Measurements from ENCODE around the gene MVK. TPM values are rescaled to one million over a fixed set of nuclear protein-coding genes. Genes with fewer than 3 reads are reported as not detected.

MVK gene
- total and polyA plus RNA-seq, 4 donors: 34.9 to 50.3 (median 41.4) TPM

DNA sequence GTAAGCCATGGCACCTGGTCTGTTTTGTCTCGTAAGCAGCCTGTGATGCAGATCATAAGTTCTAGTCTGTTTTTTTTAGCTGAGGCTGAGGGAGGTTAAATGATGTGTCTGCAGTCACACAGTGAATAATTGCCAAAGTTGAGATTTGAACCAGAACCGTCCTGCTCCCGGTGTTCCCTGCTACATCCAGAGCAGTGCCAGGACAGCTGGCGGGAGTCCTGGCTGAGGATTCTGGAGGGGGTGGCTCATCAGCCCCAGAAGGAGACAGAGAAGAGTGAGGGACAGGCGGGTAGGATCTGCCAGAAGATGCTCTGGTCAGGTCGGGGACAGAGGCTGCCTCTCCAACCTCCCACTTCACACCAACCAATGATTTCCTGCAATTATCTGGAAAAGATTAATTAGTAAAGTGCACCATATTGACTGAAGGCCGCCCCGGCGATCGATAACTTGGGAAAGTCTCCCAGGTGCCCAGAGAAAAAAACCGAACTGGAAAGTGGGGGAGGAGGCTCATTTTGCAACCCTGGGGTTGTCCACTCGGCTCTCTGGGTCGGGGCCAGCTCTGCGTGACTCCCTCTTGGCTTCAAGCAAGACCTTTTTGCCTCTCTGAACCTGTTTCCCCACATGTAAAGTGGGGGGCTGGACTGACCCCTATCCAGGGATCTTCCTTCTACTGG is 42.1 kb downstream of the MVK start:
- no peaks in the 10 kb centered on the region for H3K9me3 ChIP-seq (ENCODE audit: control insufficient read depth in 4 of 4, low read length in 3 of 4)
- 29% methylated on average over 14 of the region's 14 CpGs for WGBS
- peak overlapping the region in 1 of 2 donors; percentile 26 for H3K27ac ChIP-seq (ENCODE audit: low read depth in 1 of 2, low read length in 2 of 2)
- no peak overlapping the region for H3K4me3 ChIP-seq (ENCODE audit: low read depth in 1 of 3, low read length in 3 of 3)
- TF ChIP-seq JUND (IDR thresholded peaks at IDR 0.05): peak in 1 of 2 donors; percentile 63
- peak; percentile 63 to 67 for TF ChIP-seq HNF4A (conservative IDR thresholded peaks at IDR 0.05)
- TF ChIP-seq YY1 (IDR thresholded peaks at IDR 0.05): peak; percentile 71
- peak; percentile 74 for TF ChIP-seq SP1 (IDR thresholded peaks at IDR 0.05)
- TF ChIP-seq GABPA (IDR thresholded peaks at IDR 0.05 in 1 of 2, conservative IDR thresholded peaks at IDR 0.05 in 1 of 2): no peak
- TF ChIP-seq NR2F2 (IDR thresholded peaks at IDR 0.05): no peak
- peak; percentile 60 to 79 for TF ChIP-seq RXRA (IDR thresholded peaks at IDR 0.05)
- TF ChIP-seq FOXA2 (IDR thresholded peaks at IDR 0.05): peak; percentile 66
- TF ChIP-seq EGR1 (IDR thresholded peaks at IDR 0.05; ENCODE audit: low read depth in 2 of 2): peak in 1 of 2 donors; percentile 55
- no peak for TF ChIP-seq TAF1 (conservative IDR thresholded peaks at IDR 0.05)
- peak; percentile 38 to 51 for TF ChIP-seq RAD21 (IDR thresholded peaks at IDR 0.05)
- H3K36me3 ChIP-seq (ENCODE audit: control insufficient read depth in 4 of 4, insufficient read depth in 3 of 4, low read depth in 1 of 4, low read length in 3 of 4): no peaks in the 10 kb centered on the region
- H3K27me3 ChIP-seq (ENCODE audit: control insufficient read depth in 4 of 4, insufficient read depth in 4 of 4, low read length in 3 of 4): no peaks in the 10 kb centered on the region
- H3K4me1 ChIP-seq (ENCODE audit: control insufficient read depth in 4 of 4, insufficient read depth in 4 of 4, low read length in 3 of 4): peaks cover 3 to 13% (median 9%) of the 10 kb centered on the region in 4 donors
- no peak overlapping the region for H3K9ac ChIP-seq (ENCODE audit: low read depth in 1 of 2, low read length in 2 of 2)
- DNase-seq (ENCODE audit: low spot score): no peak

DNA sequence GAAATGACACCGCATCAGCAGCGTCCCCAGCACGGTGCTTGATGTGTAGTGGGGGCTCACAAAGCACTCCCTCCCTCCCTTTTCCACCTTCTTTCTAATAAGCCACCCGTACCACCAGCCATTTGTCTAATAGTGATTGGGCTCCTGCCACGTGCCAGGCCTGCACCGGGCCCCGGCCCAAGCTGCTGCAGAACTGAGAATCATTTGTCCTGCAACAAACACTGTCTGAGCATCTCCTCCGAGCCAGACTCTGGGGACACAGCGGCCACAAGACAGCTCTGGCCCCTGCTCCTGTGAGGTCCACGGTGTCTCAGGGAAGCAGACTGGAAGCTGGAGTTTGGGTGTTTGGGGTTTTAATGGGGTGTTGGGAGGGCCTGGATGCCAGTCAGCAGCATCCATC is 43.9 kb downstream of the MVK start:
- no peaks in the 10 kb centered on the region for H3K36me3 ChIP-seq (ENCODE audit: control insufficient read depth in 4 of 4, insufficient read depth in 3 of 4, low read depth in 1 of 4, low read length in 3 of 4)
- H3K4me1 ChIP-seq (ENCODE audit: control insufficient read depth in 4 of 4, insufficient read depth in 4 of 4, low read length in 3 of 4): peaks cover 3 to 13% (median 9%) of the 10 kb centered on the region in 4 donors
- no peak overlapping the region for H3K4me3 ChIP-seq (ENCODE audit: low read depth in 1 of 3, low read length in 3 of 3)
- no peaks in the 10 kb centered on the region for H3K9me3 ChIP-seq (ENCODE audit: control insufficient read depth in 4 of 4, low read length in 3 of 4)
- TF ChIP-seq EGR1 (IDR thresholded peaks at IDR 0.05; ENCODE audit: low read depth in 2 of 2): no peak
- TF ChIP-seq, protein P1, sequence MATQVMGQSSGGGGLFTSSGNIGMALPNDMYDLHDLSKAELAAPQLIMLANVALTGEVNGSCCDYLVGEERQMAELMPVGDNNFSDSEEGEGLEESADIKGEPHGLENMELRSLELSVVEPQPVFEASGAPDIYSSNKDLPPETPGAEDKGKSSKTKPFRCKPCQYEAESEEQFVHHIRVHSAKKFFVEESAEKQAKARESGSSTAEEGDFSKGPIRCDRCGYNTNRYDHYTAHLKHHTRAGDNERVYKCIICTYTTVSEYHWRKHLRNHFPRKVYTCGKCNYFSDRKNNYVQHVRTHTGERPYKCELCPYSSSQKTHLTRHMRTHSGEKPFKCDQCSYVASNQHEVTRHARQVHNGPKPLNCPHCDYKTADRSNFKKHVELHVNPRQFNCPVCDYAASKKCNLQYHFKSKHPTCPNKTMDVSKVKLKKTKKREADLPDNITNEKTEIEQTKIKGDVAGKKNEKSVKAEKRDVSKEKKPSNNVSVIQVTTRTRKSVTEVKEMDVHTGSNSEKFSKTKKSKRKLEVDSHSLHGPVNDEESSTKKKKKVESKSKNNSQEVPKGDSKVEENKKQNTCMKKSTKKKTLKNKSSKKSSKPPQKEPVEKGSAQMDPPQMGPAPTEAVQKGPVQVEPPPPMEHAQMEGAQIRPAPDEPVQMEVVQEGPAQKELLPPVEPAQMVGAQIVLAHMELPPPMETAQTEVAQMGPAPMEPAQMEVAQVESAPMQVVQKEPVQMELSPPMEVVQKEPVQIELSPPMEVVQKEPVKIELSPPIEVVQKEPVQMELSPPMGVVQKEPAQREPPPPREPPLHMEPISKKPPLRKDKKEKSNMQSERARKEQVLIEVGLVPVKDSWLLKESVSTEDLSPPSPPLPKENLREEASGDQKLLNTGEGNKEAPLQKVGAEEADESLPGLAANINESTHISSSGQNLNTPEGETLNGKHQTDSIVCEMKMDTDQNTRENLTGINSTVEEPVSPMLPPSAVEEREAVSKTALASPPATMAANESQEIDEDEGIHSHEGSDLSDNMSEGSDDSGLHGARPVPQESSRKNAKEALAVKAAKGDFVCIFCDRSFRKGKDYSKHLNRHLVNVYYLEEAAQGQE (IDR thresholded peaks at IDR 0.05): no peak
- TF ChIP-seq TAF1 (conservative IDR thresholded peaks at IDR 0.05): no peak
- TF ChIP-seq, protein P2, sequence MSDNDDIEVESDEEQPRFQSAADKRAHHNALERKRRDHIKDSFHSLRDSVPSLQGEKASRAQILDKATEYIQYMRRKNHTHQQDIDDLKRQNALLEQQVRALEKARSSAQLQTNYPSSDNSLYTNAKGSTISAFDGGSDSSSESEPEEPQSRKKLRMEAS (IDR thresholded peaks at IDR 0.05): no peak
- TF ChIP-seq, protein P3, sequence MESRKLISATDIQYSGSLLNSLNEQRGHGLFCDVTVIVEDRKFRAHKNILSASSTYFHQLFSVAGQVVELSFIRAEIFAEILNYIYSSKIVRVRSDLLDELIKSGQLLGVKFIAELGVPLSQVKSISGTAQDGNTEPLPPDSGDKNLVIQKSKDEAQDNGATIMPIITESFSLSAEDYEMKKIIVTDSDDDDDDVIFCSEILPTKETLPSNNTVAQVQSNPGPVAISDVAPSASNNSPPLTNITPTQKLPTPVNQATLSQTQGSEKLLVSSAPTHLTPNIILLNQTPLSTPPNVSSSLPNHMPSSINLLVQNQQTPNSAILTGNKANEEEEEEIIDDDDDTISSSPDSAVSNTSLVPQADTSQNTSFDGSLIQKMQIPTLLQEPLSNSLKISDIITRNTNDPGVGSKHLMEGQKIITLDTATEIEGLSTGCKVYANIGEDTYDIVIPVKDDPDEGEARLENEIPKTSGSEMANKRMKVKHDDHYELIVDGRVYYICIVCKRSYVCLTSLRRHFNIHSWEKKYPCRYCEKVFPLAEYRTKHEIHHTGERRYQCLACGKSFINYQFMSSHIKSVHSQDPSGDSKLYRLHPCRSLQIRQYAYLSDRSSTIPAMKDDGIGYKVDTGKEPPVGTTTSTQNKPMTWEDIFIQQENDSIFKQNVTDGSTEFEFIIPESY (IDR thresholded peaks at IDR 0.05): no peak
- TF ChIP-seq RAD21 (IDR thresholded peaks at IDR 0.05): no peak
- H3K9ac ChIP-seq (ENCODE audit: low read depth in 1 of 2, low read length in 2 of 2): no peak overlapping the region
- H3K27ac ChIP-seq (ENCODE audit: low read depth in 1 of 2, low read length in 2 of 2): no peak overlapping the region
- WGBS: 88% methylated on average over 10 of the region's 10 CpGs
- DNase-seq (ENCODE audit: low spot score): no peak
- no peaks in the 10 kb centered on the region for H3K27me3 ChIP-seq (ENCODE audit: control insufficient read depth in 4 of 4, insufficient read depth in 4 of 4, low read length in 3 of 4)

Data from liver (tissue), 9 donors.